GM23338 (cell line): Measurements from ENCODE around the gene FANK1. TPM values are rescaled to one million over a fixed set of nuclear protein-coding genes. Genes with fewer than 3 reads are reported as not detected.

Source experiments
- ATAC-seq: fragments of 200-7000 bp; cut with Tn5 transposase; 3 replicates; pipeline ENCODE4 v1.9.1; 2020
- DNase-seq: peaks from one replicate; pipeline ENCODE4 v3.0.0-alpha.2; 2015; ENCODE audit warnings: low spot score
- H2AFZ ChIP-seq: fragments of 200-600 bp; sonication (generic); 2 replicates; pipeline ENCODE4 v1.8.0; 2016; ENCODE audit warnings: antibody characterized with exemption, mild to moderate bottlenecking, moderate library complexity
- H3F3A ChIP-seq: fragments of 200-600 bp; sonication (generic); replicated peaks from 2 replicates; pipeline ENCODE4 v1.8.0; 2017; ENCODE audit warnings: antibody characterized with exemption, mixed run types, low read depth
- H3K27ac ChIP-seq: fragments of 200-600 bp; sonication (generic); 2 replicates; pipeline ENCODE4 v1.6.1; 2016; ENCODE audit warnings: low read depth
- H3K27me3 ChIP-seq: fragments of 200-600 bp; sonication (generic); 2 replicates; pipeline ENCODE4 v1.8.0; 2016; ENCODE audit warnings: mild to moderate bottlenecking, mixed run types, moderate library complexity; ENCODE audit not compliant: insufficient read depth
- H3K36me3 ChIP-seq: fragments of 200-600 bp; sonication (generic); 2 replicates; pipeline ENCODE4 v1.8.0; 2016; ENCODE audit warnings: mild to moderate bottlenecking; ENCODE audit not compliant: insufficient read depth
- H3K4me1 ChIP-seq: fragments of 200-600 bp; sonication (generic); 2 replicates; pipeline ENCODE4 v1.8.0; 2016; ENCODE audit warnings: mild to moderate bottlenecking, moderate library complexity; ENCODE audit not compliant: insufficient read depth
- H3K4me2 ChIP-seq: fragments of 200-600 bp; sonication (generic); 2 replicates; pipeline ENCODE4 v1.7.1; 2017; ENCODE audit warnings: mixed run types
- H3K4me3 ChIP-seq: fragments of 200-600 bp; sonication (generic); 2 replicates; pipeline ENCODE4 v1.6.1; 2016; ENCODE audit warnings: mixed run types
- H3K79me2 ChIP-seq: fragments of 200-600 bp; sonication (generic); replicated peaks from 2 replicates; pipeline ENCODE4 v1.8.0; 2017; ENCODE audit warnings: mild to moderate bottlenecking; ENCODE audit not compliant: insufficient read depth
- H3K9me2 ChIP-seq: fragments of 200-600 bp; sonication (generic); 2 replicates; pipeline ENCODE4 v1.8.0; 2017; ENCODE audit not compliant: insufficient read depth
- H4K20me1 ChIP-seq: fragments of 200-600 bp; sonication (generic); replicated peaks from 2 replicates; pipeline ENCODE4 v1.8.0; 2017; ENCODE audit warnings: mild to moderate bottlenecking; ENCODE audit not compliant: insufficient read depth
- H3K27ac Mint-ChIP-seq: 2 replicates; pipeline ENCODE4 v1.8.0; 2020; ENCODE audit warnings: inconsistent platforms, mild to moderate bottlenecking, moderate library complexity, mixed read lengths
- H3K27me3 Mint-ChIP-seq: 3 replicates; pipeline ENCODE4 v1.8.0; 2022; ENCODE audit warnings: low read depth, mild to moderate bottlenecking, moderate library complexity, mixed read lengths, inconsistent platforms; ENCODE audit not compliant: insufficient read depth, poor library complexity
- H3K36me3 Mint-ChIP-seq: 3 replicates; pipeline ENCODE4 v1.8.0; 2021; ENCODE audit warnings: low read depth, mild to moderate bottlenecking, inconsistent platforms, moderate library complexity, mixed read lengths
- H3K4me1 Mint-ChIP-seq: 3 replicates; pipeline ENCODE4 v1.8.0; 2020; ENCODE audit warnings: mild to moderate bottlenecking, inconsistent platforms, mixed read lengths
- H3K4me3 Mint-ChIP-seq: 3 replicates; pipeline ENCODE4 v1.8.0; 2021; ENCODE audit warnings: moderate library complexity, mild to moderate bottlenecking, inconsistent platforms, mixed read lengths
- H3K9me3 Mint-ChIP-seq: 3 replicates; pipeline ENCODE4 v1.8.0; 2020; ENCODE audit warnings: moderate library complexity, mild to moderate bottlenecking, inconsistent platforms, mixed read lengths
- CTCF ChIP-seq, 2 experiments: fragments of 200-600 bp in 1 of 2; sonication (generic) in 1 of 2; conservative IDR thresholded peaks; 2 replicates each; pipeline versions ENCODE4 v1.5.1 to v1.6.1; 2016 to 2017; ENCODE audit warnings: antibody characterized with exemption in 2 of 2, low read depth in 2 of 2, mild to moderate bottlenecking in 2 of 2, moderate library complexity in 1 of 2
- EZH2 ChIP-seq: fragments of 200-600 bp; sonication (generic); IDR thresholded peaks from one replicate; pipeline ENCODE4 v1.8.0; 2017; ENCODE audit warnings: antibody characterized with exemption, mild to moderate bottlenecking, low read depth; ENCODE audit not compliant: unreplicated experiment
- EZH2phosphoT487 ChIP-seq: fragments of 200-600 bp; sonication (generic); IDR thresholded peaks from one replicate; pipeline ENCODE4 v1.8.1; 2018; ENCODE audit warnings: antibody characterized with exemption; ENCODE audit not compliant: unreplicated experiment
- JUNB ChIP-seq: IDR thresholded peaks from one replicate; pipeline ENCODE4 v1.6.1; 2016; ENCODE audit warnings: antibody characterized with exemption; ENCODE audit not compliant: unreplicated experiment
- POLR2AphosphoS5 ChIP-seq: IDR thresholded peaks from 2 replicates; pipeline ENCODE4 v1.6.1; 2016; ENCODE audit warnings: antibody characterized with exemption, low read depth
- REST ChIP-seq: IDR thresholded peaks from one replicate; pipeline ENCODE4 v1.6.1; 2018; ENCODE audit warnings: antibody characterized with exemption; ENCODE audit not compliant: unreplicated experiment
- ZNF331 ChIP-seq: fragments of 250-450 bp; sonication (Bioruptor Pico); IDR thresholded peaks from 2 replicates; pipeline ENCODE4 v1.5.0; 2020; ENCODE audit warnings: low read depth, mild to moderate bottlenecking, moderate library complexity
- ZNF462 ChIP-seq: fragments of 250-450 bp; sonication (Bioruptor Pico); IDR thresholded peaks from 2 replicates; pipeline ENCODE4 v1.5.0; 2020; ENCODE audit warnings: mild to moderate bottlenecking, moderate library complexity
- polyA plus RNA-seq: library from polyadenylated mRNA; unstranded; fragments of >200 nt; fragmentation: Nextera tagmentation; extraction: Ambion mirVana; gene quantifications from 2 replicates; pipeline ENCODE4 v1.2.1, GENCODE V29; 2016
- total RNA-seq: library from RNA; depleted of rRNA; stranded (reverse); fragments of >200 nt; shearing (Covaris generic); gene quantifications from 2 replicates; pipeline ENCODE4 v1.2.3, GENCODE V29; 2014
- TF ChIP-seq, protein P1 (sequence below): IDR thresholded peaks from 2 replicates; pipeline ENCODE4 v1.6.1; 2016; ENCODE audit warnings: antibody characterized with exemption

FANK1 gene
- total and polyA plus RNA-seq, 2 experiments from 2014 or later: 0.37 to 0.69 TPM

GRCh38 chr10:125881192-125881591, 15.2 kb upstream of the FANK1 start, which contains the start of gene DHX32:
TSS of gene DHX32 (minus strand) at chr10:125881292. CDS start at chr10:125880824, 468 bp downstream.
- Histone ChIP-seq H3K4me1 (peaks cover 20% of the 10 kb centered on the region), H3K27ac (no peak within 1 kb of the TSS), H3K36me3 (peaks cover 7% of the 10 kb centered on the region; the same call in 1 of the 2 replicates), H2AFZ (no peak within 1 kb of the TSS), H3K4me2 (peak within 1 kb of the TSS; percentile 60), H4K20me1 (no peaks in the 10 kb centered on the region; the same call in 1 of the 2 replicates), H3K79me2 (no peaks in the 10 kb centered on the region), H3K4me3 (peak within 1 kb of the TSS; percentile 26), H3F3A (no peaks in the 10 kb centered on the region), H3K27me3 (no peaks in the 10 kb centered on the region), H3K9me2 (no peaks in the 10 kb centered on the region)
- H3K4me1 Mint-ChIP-seq: peaks cover 29% of the 10 kb centered on the region
- DNase-seq (peak; percentile 91), ATAC-seq (peak; percentile 98)
- H3K4me3 Mint-ChIP-seq: peak within 1 kb of the TSS; percentile 65
- peaks cover 38% of the 10 kb centered on the region for H3K36me3 Mint-ChIP-seq
- no peak for TF ChIP-seq ZNF331 (CRISPR knock-in tag)
- no peak for TF ChIP-seq EZH2
- TF ChIP-seq JUNB: no peak
- peak; percentile 78; the same call in 1 of the 2 replicates for TF ChIP-seq ZNF462
- no peak for TF ChIP-seq POLR2AphosphoS5
- peaks cover 21% of the 10 kb centered on the region for H3K9me3 Mint-ChIP-seq
- H3K27me3 Mint-ChIP-seq: peaks cover 6% of the 10 kb centered on the region
- H3K27ac Mint-ChIP-seq: peak within 1 kb of the TSS; percentile 77

GRCh38 chr10:125882596-125882995, 13.8 kb upstream of the FANK1 start:
- no peaks in the 10 kb centered on the region for H3F3A ChIP-seq
- no peak overlapping the region for H2AFZ ChIP-seq
- Mint-ChIP-seq H3K27me3 (peaks cover 6% of the 10 kb centered on the region), H3K9me3 (peaks cover 8% of the 10 kb centered on the region; the same call in 2 of the 3 replicates), H3K4me3 (no peak overlapping the region), H3K4me1 (peaks cover 29% of the 10 kb centered on the region), H3K36me3 (peaks cover 24% of the 10 kb centered on the region; the same call in 2 of the 3 replicates), H3K27ac (no peak overlapping the region)
- H3K27ac ChIP-seq: no peak overlapping the region
- no peak overlapping the region for H3K4me2 ChIP-seq
- no peak overlapping the region for H3K4me3 ChIP-seq
- ATAC-seq: no peak
- no peaks in the 10 kb centered on the region for H3K36me3 ChIP-seq
- H3K4me1 ChIP-seq: peaks cover 20% of the 10 kb centered on the region
- no peaks in the 10 kb centered on the region; the same call in 1 of the 2 replicates for H4K20me1 ChIP-seq
- H3K79me2 ChIP-seq: no peaks in the 10 kb centered on the region
- no peaks in the 10 kb centered on the region for H3K27me3 ChIP-seq
- H3K9me2 ChIP-seq: no peaks in the 10 kb centered on the region
- DNase-seq: no peak
- TF ChIP-seq EZH2phosphoT487 (no peak), ZNF331 (CRISPR knock-in tag) (no peak), CTCF (conservative IDR thresholded peaks at IDR 0.05; ENCODE audit: low read depth in 2 of 2) (no peak), JUNB (no peak), REST (no peak)
- TF ChIP-seq, protein P1, sequence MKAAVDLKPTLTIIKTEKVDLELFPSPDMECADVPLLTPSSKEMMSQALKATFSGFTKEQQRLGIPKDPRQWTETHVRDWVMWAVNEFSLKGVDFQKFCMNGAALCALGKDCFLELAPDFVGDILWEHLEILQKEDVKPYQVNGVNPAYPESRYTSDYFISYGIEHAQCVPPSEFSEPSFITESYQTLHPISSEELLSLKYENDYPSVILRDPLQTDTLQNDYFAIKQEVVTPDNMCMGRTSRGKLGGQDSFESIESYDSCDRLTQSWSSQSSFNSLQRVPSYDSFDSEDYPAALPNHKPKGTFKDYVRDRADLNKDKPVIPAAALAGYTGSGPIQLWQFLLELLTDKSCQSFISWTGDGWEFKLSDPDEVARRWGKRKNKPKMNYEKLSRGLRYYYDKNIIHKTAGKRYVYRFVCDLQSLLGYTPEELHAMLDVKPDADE: no peak
